Fibroblast of the aortic adventitia (primary cell): Measurements from ENCODE around the gene SUMF2. TPM values are rescaled to one million over a fixed set of nuclear protein-coding genes. Genes with fewer than 3 reads are reported as not detected.
"Not testable (repeated sequence)": the region's sequence is repeated elsewhere in the genome, so short reads cannot be mapped to it uniquely, and the experiment has no call there.

ENCODE experiments used
- DNase-seq: peaks from one replicate; pipeline ENCODE4 v3.0.0-alpha.2; 2010; ENCODE audit warnings: low read depth
- H3K4me3 ChIP-seq: 2 replicates; pipeline ENCODE4 v1.5.1; 2011; ENCODE audit warnings: low read depth, mild to moderate bottlenecking, control low read depth, low read length, moderate library complexity
- CTCF ChIP-seq: IDR thresholded peaks from 2 replicates; pipeline ENCODE4 v1.5.1; 2011; ENCODE audit warnings: mild to moderate bottlenecking, low read length, control low read depth, inconsistent platforms; ENCODE audit not compliant: insufficient read depth
- total RNA-seq: library from RNA; depleted of rRNA; stranded (reverse); fragments of >200 nt; gene quantifications from 2 replicates; pipeline ENCODE4 v1.2.3, GENCODE V29; 2012; ENCODE audit warnings: low replicate concordance

Gene SUMF2
- total RNA-seq, 1 donor: 199 TPM

DNA sequence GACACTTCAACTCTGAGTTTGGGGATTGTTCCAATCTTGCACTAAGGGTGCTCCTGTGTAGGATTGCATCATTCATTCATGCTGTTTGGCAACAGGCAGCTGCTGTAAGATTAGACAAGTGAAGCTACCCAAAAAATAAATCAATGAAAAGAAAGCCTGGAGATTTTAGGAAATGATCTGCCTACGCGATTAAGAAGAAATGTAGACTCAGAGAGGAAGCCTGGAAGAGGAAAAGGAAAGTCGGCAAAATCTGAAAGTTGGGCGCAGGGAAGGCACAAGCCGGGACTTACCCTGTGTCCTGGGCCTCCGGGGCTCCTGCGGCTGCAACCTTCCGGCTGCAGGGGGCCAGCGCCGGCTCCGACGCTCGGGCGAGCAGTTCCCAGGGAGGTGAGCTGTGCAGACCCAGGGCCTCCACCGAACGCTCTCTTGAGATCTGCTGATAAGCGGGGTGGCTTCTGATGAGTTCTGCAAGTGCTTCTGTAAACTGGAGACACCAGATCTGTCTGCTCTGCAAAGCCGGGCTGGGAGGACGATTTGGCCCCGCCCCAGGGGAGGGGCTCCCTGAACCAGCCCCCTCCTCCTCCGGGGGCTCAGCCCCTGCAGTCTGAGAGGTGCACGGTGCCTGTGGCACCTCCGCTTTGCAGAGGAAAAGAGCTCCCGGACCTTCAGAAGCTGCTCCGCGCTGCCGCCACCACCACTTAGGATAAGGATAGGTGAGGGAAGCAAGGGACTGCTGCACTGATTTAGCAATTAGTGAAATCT is 30.2 kb upstream of the SUMF2 start:
- peak; percentile 82 for DNase-seq
- H3K4me3 ChIP-seq: peak overlapping the region; percentile 77
- TF ChIP-seq CTCF: peak; percentile 57

GRCh38 chr7:56040730-56041129 is 23.4 kb upstream of the SUMF2 start:
- H3K4me3 ChIP-seq: no peak overlapping the region
- no peak for TF ChIP-seq CTCF
- DNase-seq: no peak

GRCh38 chr7:56045758-56046157 is 18.3 kb upstream of the SUMF2 start:
- DNase-seq: not testable (repeated sequence)

DNA sequence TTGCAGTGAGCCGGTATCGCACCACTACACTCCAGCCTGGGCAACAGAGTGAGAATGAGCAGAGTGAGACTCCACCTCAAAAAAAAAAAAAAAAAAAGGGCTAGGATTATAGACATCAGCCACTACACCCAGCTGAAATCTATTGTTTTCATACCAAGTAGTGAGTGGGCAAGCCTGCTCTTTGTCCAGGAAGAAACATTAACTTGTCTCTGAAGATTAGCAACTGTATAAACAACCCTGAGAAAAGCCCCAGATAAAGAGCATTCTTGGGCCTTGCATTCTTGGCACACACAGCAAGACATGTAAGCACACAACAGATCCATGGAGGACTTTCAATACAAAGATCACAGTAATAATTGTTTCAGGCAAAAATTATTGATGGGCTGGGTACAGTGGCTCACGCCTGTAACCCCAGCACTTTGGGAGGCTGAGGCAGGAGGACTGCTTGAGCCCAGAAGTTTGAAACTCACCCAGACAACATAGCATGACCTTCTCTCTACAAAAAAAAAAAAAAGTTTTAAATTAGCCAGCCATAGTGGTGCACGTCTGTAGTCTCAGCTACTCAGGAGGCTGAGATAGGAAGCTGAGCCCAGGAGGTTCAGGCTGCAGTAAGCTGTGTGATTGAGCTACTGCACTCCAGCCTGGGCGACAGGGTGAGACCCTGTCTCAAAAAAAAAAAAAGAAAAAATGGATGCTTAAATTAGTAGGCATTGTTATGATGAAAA is 17.2 kb upstream of the SUMF2 start:
- peak; percentile 98 for DNase-seq
- TF ChIP-seq CTCF: no peak

More at GRCh38 chr7:56045758-56046157, 18.3 kb upstream of the SUMF2 start:
- not testable (repeated sequence) for H3K4me3 ChIP-seq

DNA sequence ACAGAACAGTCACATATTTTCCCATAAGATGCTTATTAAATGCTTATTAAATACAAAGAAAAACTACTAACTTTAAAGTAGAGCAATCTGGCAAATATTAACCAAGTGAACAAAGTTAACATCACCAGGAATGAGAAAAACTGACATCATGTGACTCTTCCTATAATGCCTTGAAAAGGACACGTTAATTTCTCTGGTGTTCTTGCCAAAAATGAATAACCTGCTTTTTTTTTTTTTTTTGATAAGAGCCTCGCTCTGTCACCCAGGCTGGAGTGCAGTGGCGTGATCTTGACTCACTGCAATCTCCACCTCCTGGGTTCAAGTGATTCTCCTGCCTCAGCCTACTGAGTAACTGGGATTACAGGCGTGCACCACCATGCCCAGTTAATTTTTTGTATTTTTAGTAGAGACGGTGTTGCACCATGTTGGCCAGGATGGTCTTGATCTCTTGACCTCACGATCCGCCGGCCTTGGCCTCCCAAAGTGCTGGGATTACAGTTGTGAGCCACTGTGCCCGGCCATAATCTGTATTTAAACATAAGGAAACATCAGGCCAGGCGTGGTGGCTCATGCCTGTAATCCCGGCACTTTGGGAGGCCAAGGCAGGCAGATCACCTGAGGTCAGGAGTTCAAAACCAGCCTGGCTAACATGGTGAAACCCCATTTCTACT is 16.5 kb upstream of the SUMF2 start:
- H3K4me3 ChIP-seq: not testable (repeated sequence)
- DNase-seq: peak; percentile 72

More for the DNA sequence above, 17.2 kb upstream of the SUMF2 start:
- H3K4me3 ChIP-seq: no peak overlapping the region

DNA sequence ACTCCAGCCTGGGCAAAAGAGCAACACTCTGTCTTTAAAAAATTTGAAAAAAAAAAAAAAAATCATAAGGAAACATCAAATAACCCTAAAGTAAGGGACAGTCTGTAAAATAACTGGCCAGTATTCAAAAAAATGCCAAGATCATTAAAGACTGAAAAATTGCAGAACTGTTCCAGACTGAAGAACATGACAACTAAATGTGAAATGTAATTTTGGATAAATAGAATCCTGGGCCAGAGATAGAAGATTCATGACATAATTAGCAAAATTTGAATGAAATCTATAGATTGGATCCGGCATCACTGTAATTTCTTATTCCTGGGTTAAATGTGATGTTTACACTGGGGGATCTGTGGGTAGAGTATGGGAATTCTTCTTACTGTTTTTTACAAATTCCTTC is 15.8 kb upstream of the SUMF2 start:
- no peak for DNase-seq
- H3K4me3 ChIP-seq: no peak overlapping the region
- TF ChIP-seq CTCF: no peak

DNA sequence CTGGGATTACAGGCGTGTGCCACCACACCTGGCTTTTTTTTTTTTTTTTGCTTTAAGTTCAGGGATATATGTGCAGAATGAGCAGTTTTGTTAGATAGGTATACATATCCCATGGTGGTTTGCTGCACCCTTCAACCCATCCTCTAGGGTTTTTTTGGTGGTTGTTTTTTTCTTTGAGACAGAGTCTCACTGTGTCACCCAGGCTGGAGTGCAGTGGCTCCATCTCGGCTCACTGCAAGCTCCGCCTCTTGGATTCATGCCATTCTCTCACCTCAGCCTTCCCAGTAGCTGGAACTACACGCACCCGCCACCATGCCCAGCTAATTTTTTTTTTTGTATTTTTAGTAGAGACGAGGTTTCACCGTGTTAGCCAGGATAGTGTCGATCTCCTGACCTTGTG is 15.3 kb upstream of the SUMF2 start:
- DNase-seq, H3K4me3 ChIP-seq: not testable (repeated sequence)

DNA sequence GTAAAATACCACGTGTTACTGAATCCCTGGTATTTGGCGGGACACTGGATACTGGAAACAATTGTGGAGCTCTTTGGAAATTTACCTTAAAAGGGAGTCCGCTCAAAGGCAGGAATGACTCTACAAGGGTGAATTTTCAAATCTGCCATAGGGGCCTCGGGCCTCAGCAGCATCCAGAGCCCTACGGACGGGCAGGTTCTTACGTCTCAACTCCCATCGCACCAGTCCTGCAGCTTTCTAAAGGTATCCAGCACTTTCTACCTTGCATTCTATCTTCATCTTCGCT is 13.1 kb upstream of the SUMF2 start:
- no peak for TF ChIP-seq CTCF
- peak overlapping the region; percentile 92 for H3K4me3 ChIP-seq
- DNase-seq: no peak
